HL-60/S4 treated with phorbol 12-myristate 13-acetate at 8.2 ng/mL for 4 days and 3 days (cell line): ENCODE results near the gene UBAC2.
"Not testable (repeated sequence)": the region's sequence is repeated elsewhere in the genome, so short reads cannot be mapped to it uniquely, and the experiment has no call there.

ENCODE experiments used
- in situ Hi-C: fragments of 300-500 bp; cut with MboI; formaldehyde crosslinking; loops from 2 replicates; pipeline ENCODE4 v1.15.0; 2022; ENCODE audit warnings: low sequenced_read_pairs

The UBAC2 gene

GRCh38 chr13:99231721-99232120 lies 31.1 kb downstream of the UBAC2 start:
- in situ Hi-C loops, result no loop called here

GRCh38 chr13:99237981-99238662 lies 37.5 kb downstream of the UBAC2 start:
- in situ Hi-C loops, result no loop called here

- in situ Hi-C loops, result no loop called here
These were observed 45.4 kb downstream of the UBAC2 start for GRCh38 chr13:99246100-99246499.

- in situ Hi-C loops, result not testable (repeated sequence)
These were observed 48.5 kb downstream of the UBAC2 start for GRCh38 chr13:99249178-99249577.

GRCh38 chr13:99249606-99250005 lies 49.0 kb downstream of the UBAC2 start:
- in situ Hi-C loops, result not testable (repeated sequence)

GRCh38 chr13:99250982-99251825 lies 50.5 kb downstream of the UBAC2 start:
- in situ Hi-C loops, result no loop called here

- in situ Hi-C loops, result no loop called here
These were observed 51.3 kb downstream of the UBAC2 start for GRCh38 chr13:99251921-99252320.

- in situ Hi-C loops, result no loop called here
These were observed 54.2 kb downstream of the UBAC2 start for GRCh38 chr13:99254830-99255229.

GRCh38 chr13:99255271-99255670 lies 54.6 kb downstream of the UBAC2 start:
- in situ Hi-C loops, result no loop called here

GRCh38 chr13:99256283-99256682 lies 55.6 kb downstream of the UBAC2 start:
- in situ Hi-C loops, result no loop called here

- in situ Hi-C loops, result no loop called here
These were observed 56.1 kb downstream of the UBAC2 start for GRCh38 chr13:99256709-99257108.

- in situ Hi-C loops, result no loop called here
These were observed 56.6 kb downstream of the UBAC2 start for GRCh38 chr13:99257291-99257690.

- in situ Hi-C loops, result no loop called here
These were observed 57.7 kb downstream of the UBAC2 start, which contains the start of gene GPR18 for GRCh38 chr13:99258210-99258860. Gene GPR18 (minus strand): TSS chr13:99258379. CDS start chr13:99255872, 2,507 bp downstream.

GRCh38 chr13:99258946-99259345 lies 58.3 kb downstream of the UBAC2 start:
- in situ Hi-C loops, result no loop called here

GRCh38 chr13:99260216-99260615 lies 59.6 kb downstream of the UBAC2 start:
- in situ Hi-C loops, result no loop called here

GRCh38 chr13:99261059-99261458 lies 60.4 kb downstream of the UBAC2 start:
- in situ Hi-C loops, result no loop called here

- in situ Hi-C loops, result no loop called here
These were observed 62.6 kb downstream of the UBAC2 start for GRCh38 chr13:99263126-99263785.

GRCh38 chr13:99264051-99264450 lies 63.4 kb downstream of the UBAC2 start:
- in situ Hi-C loops, result no loop called here

GRCh38 chr13:99265162-99265800 lies 64.6 kb downstream of the UBAC2 start:
- in situ Hi-C loops, result loop anchor here (5.0 kb wide), 1 partner anchor 88 kb away; no protein-coding TSS in a partner anchor

- in situ Hi-C loops, result loop anchor here (5.0 kb wide), 1 partner anchor 89 kb away; no protein-coding TSS in a partner anchor
These were observed 65.3 kb downstream of the UBAC2 start for GRCh38 chr13:99265821-99266426.
